ENCODE results near the gene ANKIB1.
"Not testable (repeated sequence)": the region's sequence is repeated elsewhere in the genome, so short reads cannot be mapped to it uniquely, and the experiment has no call there.

ANKIB1 gene, protein sequence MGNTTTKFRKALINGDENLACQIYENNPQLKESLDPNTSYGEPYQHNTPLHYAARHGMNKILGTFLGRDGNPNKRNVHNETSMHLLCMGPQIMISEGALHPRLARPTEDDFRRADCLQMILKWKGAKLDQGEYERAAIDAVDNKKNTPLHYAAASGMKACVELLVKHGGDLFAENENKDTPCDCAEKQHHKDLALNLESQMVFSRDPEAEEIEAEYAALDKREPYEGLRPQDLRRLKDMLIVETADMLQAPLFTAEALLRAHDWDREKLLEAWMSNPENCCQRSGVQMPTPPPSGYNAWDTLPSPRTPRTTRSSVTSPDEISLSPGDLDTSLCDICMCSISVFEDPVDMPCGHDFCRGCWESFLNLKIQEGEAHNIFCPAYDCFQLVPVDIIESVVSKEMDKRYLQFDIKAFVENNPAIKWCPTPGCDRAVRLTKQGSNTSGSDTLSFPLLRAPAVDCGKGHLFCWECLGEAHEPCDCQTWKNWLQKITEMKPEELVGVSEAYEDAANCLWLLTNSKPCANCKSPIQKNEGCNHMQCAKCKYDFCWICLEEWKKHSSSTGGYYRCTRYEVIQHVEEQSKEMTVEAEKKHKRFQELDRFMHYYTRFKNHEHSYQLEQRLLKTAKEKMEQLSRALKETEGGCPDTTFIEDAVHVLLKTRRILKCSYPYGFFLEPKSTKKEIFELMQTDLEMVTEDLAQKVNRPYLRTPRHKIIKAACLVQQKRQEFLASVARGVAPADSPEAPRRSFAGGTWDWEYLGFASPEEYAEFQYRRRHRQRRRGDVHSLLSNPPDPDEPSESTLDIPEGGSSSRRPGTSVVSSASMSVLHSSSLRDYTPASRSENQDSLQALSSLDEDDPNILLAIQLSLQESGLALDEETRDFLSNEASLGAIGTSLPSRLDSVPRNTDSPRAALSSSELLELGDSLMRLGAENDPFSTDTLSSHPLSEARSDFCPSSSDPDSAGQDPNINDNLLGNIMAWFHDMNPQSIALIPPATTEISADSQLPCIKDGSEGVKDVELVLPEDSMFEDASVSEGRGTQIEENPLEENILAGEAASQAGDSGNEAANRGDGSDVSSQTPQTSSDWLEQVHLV

DNA sequence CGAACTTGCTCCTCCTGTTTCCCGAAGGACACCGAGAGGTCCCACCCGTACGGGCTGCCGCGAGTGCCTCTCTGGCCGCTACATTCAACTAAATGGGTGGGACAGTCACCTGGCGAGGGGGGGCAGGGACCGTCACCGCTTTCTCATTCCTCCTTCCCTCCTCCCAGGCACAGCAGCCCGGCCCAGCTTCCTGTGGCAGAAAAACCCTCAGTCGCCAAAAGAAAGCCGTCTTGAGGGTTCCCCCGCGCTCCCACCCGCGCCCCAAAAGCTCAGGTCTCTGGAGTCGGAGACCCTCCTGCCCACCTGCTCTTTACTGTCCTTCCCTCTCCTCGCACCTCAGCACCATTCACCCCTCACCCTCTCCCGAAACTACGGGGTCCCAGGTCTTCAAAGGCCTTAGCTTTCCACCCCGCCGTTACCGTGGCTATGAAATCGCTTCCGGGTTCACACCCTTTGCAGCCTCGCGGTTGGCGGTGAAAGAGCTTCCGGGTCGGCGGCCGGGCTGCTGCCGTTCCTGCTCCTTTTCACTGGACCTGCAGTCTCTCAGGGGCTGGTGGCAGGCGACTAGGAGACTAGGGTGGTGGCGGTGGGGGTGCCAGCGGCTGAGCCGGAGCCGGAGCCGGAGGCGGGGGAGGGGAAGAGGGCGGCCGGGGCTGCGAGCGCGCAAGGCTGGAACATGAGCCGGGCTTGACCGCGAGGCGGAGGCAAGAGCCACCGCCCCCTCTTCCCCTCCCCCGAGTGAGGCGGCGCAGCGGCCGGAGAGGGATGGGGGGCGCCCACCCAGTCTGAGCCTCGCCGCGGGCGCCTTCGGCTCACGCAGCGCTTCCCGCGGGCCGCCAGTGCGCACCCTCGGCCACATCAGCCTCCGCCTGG is at the start of gene ANKIB1, which contains the start of gene KRIT1:
ANKIB1 (plus strand) TSS at position 488 of the 873 bp plus-strand sequence. CDS start 49,005 bp downstream, outside the sequence.
KRIT1 (minus strand) TSS at position 428 of the 873 bp plus-strand sequence. CDS start 3,779 bp downstream, outside the sequence.
- DNase-seq (ENCODE audit: low read depth in 2 of 2): peak; percentile 40 to 41

DNA sequence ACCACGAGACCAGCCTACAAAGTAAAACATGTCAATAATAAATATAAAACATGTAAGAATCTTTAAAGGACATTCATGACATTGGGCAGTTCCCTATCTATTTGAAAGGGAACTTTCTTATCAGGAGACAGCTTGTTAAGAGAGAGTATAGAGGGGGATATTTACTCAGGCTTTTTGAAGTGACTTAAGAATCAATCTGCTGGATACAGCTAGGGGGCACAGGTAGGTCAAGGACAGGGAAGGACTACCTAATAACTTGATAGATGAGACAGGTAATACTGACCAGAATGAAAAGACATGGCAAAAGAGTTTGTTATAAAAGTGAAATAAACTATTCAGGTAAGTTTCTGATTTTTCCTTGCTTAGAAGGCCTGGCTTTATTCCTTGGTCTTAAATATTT is 45.0 kb upstream of the ANKIB1 start:
- DNase-seq (ENCODE audit: low read depth in 2 of 2): no peak

DNA sequence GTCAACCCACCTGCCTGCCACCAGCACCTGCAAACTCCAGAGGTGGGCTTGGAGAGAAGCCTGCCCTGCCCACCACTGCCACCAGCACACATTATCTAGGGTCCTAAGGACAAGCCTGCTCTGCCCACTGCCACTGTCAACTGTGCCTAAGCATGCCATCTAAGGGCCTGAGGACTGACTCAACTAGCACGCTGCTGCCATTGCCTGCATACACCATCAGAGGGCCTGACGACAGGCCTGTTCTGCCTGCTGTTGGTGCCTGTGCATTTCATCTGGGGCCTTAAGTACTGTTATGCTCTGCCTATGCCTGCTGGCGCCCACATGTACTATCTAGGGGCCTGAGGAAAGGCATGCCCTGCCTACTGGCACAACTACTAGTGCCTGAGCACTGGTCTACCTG is 39.8 kb upstream of the ANKIB1 start:
- no peak for DNase-seq (ENCODE audit: low read depth in 2 of 2)

DNA sequence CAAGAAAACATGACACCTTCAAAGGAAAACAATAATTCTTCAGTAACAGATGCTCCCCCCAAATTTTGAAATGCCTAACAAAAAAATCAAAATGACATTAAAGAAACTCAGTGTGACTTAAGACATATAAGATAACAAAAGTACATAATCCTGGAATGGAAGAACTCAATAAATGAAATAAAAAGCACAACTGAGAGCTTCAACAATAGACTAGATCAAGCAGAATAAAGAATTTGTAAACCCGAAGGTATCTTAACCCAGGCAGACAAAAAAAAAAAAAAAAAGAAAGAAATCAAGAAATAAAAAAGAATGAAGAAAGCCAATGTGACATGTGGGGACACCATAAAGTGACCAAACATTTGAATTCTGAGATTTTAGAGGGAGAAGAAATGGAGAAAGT is 39.1 kb upstream of the ANKIB1 start:
- DNase-seq (ENCODE audit: low read depth in 2 of 2): no peak

DNA sequence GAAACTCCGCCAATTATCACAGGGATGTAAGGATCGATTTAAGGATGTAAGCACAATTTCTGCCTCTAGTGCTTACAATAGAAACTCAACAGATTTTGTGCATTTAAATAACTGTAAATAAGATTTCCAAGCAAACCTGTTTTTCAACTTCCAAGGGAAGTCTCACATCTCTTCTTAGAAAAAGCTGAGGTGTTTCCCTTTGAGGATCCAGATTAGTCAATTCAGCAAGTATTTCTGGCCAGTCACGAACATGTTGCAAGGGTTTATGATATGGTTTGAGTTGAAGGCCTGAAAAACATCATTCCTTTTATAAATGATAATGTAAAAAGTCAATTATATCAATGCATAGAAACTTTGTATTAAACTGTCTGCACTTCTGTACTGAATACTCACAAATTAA is 24.0 kb upstream of the ANKIB1 start:
- no peak for DNase-seq (ENCODE audit: low read depth in 2 of 2)

DNA sequence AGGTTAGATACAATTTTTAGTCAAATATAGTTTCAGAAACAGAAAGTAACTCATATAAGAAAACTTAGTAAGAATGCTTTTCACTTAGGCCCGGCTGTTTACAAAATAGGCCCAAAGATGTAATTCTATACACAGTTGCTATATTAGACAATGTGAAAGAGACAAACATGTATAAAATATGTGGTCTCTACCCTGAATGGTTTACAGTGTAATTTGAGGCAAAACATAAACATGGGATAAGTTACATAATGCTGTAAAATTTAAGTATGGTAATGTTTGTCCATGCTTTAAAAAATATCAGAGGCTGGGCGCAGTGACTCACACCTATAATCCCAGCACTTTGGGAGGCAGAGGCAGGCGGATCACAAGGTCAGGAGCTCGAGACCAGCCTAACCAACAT is 18.8 kb upstream of the ANKIB1 start:
- DNase-seq (ENCODE audit: low read depth in 2 of 2): no peak

DNA sequence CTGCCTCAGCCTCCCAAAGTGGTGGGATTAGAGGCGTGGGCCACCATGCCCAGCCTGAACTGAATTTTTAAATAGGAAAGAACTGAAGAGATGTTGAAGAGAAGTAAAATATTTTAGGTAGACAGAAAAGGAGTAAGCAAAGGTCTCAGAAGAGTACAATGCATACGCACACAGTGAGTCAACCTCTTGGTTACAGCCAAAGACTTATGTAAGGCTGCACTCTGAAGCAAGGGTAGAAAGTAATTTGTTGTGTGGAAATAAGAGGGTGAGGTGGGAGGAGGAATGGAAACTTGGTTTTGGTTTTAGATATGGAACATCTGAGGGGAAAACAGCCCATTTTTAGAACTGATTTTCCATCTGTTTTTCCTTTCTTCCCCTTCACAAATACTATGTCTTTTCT is 17.7 kb upstream of the ANKIB1 start:
- DNase-seq (ENCODE audit: low read depth in 2 of 2): no peak

DNA sequence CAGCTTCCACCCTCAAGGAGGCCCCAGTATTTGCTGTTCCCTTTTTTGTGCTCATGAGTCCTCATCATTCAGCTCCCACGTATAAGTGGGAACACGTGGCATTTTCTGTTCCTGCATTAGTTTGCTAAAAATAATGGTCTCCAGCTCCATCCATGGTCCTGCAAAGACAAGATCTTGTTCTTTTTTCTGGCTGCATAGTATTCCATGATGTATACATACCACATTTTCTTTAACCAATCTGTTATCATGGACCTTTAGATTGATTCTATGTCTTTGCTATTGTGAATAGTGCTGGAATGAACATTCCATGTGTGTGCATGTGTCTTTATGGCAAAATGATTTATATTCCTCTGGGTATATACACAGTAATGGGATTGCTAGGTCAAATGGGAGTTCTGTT is 17.0 kb upstream of the ANKIB1 start:
- DNase-seq (ENCODE audit: low read depth in 2 of 2): no peak

DNA sequence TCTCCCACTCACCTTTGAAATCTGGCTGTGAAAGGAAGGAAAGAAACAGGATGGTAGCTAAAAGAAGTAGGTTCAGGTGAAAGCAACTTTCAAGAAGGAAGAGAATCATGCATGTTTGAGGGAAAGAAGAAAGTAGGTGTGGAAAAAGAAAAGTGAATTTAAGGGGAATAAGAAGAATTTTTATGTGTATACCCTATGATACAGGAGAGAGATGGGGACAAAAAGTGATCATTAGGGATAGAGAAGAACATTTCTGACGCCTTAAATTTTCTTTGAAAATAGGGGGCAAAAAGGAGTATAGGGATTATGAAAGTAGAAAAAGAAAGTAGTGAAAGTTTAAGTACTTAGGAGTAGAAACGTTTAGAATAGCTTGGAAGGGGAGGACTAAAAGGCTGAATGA is 15.2 kb upstream of the ANKIB1 start:
- DNase-seq (ENCODE audit: low read depth in 2 of 2): no peak

DNA sequence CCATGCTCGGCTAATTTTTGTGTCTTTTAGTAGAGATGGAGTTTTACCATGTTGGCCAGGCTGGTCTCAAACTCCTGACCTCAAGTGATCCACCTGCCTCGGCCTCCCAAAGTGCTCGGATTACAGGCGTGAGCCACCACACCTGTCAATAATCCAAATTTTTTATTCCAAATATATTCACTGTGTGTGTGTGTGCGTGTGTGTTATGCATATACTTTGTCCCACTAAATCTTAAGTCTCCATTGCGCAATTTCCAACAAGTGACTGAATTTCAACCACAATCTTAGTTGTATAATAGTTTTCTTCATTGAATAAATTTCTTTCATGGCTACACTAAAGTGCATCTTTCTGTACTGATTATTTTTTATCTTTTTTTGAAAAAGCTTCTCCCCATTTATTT is 2.8 kb upstream of the ANKIB1 start:
- DNase-seq (ENCODE audit: low read depth in 2 of 2): no peak

DNA sequence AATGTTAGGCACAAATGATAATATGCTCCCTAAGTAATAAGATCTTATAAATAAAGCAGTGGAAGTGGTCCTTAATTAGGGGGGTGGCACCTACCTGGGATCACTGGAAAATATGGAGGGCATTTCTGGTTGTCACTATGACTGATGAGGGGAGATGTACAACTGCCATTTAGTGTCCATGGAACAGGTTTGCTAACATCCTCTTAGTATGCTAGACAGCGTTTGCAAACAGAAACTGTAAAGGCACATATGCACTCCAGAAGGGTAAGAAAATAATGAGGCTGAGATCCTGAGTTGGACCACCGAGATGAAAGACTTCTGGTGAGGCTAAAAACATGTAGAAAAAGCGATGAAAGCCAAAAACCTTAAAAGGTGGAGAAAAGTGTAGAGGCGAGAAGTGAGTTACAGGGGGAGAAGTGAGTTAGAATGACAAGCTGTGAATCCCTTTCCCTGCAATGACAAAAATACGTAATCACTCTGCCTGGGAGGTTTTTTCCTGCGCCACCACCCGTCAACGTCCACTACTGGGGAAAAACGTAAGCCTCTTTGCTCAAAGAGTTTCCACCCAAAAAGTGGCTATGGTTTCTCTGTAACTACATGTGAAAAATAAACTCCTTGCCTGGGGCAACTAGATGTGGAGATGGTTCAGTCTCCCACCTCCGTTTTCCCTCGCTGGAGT is 827 bp upstream of the ANKIB1 start:
- no peak for DNase-seq (ENCODE audit: low read depth in 2 of 2)

DNA sequence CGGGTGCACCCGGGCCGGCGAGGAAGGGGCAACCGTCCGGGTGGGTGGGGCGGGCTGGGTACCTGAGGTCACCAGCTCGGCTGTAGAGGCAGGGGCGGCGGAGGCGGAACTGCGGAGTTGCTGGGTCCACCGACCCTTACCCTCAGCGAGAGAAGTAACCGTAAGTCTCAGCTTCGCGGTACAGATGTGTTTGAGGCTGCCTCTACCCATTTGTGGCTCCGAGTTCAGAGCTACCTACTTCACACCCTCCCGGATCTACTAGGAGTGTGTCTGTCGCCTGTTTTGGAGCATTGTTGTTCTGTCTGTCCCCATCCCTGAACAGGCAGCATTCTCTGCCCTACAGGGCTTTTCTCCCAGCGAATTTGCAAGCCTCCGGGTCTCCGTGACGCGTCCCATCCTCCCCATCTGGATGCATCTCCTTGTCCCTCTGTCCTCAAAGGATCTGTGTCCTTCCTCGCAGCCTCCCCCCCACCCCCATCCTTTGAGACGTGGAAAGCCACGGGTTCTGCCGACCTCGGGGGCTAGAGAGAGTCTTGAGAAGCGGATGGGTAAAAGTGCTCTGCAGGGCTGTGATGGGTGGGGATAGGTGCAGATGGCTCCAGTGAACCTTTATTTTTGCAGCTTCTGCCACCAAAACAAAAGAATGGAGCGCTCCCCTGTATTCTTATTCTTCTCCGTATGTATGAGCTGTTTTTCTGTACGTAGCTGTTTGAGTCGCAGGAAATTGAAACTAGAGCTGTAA is 757 bp downstream of the ANKIB1 start:
- no peak for DNase-seq (ENCODE audit: low read depth in 2 of 2)

DNA sequence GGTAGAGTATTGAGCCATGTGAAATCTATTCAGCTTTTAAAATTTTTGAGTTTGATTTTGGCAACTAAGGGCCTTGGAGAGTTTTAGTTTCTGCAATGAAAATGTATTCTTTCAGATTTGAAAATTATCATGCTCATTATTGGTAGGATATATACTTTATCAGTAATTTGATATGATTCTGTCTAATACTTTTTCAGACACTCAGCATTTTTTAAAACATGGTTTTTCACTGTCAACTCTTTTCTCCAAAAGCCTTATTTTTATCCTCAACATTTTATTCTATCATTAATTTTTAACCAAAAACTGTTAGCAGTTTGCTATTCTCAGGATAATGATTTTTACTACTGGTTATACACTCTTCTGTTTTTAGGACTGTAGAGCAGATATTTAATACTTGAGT is 4.8 kb downstream of the ANKIB1 start:
- no peak for DNase-seq (ENCODE audit: low read depth in 2 of 2)

DNA sequence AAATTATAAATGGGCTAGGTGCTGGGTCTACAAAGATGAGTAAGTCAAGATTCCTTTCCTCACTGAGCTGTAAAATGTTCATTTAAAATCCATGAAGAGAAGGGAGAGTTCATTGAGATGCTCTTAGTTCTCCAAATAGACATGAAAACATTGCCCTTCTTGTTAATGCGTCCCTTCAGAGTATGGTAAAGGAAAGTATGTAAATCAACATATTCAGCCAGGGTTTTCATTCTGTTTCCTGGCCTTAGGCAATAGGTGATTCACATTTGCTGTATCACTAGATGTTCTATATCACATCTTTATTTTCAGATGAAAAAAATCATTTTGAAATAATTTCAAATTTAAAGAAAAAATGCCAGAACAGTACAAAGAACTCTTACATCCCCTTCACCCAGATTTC is 5.4 kb downstream of the ANKIB1 start:
- DNase-seq (ENCODE audit: low read depth in 2 of 2): no peak

DNA sequence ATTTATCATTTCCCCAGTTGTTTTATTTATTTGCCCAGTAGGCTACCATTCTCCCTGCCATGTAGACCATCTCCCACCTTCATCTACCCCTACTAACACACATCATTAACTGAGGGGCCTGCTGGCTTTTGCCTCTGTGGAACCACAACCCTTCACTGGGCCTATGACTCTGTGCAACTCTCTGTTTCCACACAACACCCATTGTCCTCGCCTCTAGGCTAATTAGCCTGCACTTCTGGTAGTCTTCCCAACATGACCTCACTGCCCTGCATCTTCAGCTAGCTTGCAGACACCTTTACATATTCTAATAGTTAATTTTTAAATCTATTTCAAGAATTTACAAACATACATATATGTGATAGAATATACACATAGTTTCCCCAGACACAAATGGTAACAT is 7.5 kb downstream of the ANKIB1 start:
- DNase-seq (ENCODE audit: low read depth in 2 of 2): no peak

DNA sequence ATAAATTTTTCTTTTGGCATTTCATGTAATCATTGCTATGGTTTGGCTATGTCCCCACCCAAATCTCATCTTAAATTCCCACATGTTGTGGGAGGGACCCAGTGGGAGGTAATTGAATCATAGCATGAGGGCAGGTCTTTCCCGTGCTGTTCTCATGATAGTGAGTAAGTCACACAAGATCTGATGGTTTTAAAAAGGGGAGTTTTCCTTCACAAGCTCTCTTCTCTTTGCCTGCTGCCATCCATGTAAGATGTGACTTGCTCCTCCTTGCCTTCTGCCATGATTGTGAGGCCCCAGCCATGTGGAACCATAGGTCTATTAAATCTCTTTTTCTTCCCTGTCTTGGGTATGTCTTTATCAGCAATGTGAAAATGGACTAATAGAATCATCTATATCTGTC is 9.0 kb downstream of the ANKIB1 start:
- DNase-seq (ENCODE audit: low read depth in 2 of 2): not testable (repeated sequence)

DNA sequence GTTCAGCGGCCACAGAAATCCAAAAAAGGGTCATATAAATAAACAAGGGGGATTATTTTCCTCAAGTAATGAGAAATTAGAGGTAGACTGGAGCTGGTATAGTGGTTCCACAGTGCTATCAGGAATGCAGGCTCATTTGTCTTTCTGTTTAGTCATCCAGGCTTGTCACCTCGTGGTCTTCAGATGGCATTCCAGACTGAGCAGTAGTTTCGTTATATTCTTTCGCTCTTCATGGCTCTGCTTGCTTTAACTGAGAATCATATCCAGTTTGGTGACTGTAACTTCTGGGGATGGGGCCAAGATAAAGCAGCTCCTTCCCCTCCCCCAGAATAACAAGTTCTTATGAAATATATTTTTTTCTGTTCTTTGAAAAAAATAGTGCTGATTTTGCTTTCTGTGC is 9.5 kb downstream of the ANKIB1 start:
- DNase-seq (ENCODE audit: low read depth in 2 of 2): peak; percentile 82

DNA sequence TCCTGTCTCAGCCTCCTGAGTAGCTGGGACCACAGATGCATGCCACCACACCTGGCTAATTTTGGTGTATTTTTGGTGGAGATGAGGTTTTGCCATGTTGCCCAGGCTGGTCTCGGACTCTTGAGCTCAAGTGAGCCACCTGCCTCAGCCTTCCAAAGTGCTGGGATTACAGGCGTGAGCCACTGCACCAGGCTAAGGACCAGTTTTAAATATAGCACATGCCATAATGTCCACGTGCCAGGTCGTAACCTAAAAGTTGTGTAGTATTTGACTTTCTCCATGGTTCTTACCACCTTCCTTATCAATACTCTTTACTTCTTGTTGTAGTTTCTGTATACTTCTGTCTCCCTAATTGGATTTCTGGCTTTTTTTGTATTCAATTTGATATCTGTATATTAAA is 13.3 kb downstream of the ANKIB1 start:
- DNase-seq (ENCODE audit: low read depth in 2 of 2): no peak

DNA sequence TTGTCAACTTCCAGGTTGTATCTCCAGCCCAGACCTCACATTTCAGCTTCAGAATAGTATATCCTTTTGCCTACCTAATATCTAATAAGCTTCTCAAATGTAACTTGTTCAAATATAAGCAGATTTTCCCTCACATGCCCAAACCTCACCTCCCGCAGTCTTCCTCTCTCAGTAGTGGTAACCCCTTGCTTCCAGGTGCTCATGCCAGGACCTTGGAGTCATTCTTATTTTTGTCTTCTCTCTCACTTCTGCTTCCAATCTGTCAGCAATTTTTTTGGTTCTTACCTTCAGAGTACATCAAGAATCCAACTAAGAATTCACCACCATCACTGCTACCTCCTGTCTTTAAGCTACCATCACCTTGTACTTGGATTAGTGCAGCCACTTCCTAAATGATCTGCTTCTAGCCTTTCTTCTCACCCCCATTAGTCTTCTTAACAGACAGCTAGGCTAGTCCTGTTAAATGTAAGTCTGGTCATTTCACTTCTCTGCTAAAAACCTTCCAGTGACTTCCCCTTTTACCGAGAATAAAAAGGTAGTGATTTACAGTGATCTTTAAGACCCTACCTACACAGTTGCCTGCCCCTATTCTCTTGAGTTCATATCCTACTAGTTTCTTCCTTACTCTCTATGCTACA is 14.0 kb downstream of the ANKIB1 start:
- no peak for DNase-seq (ENCODE audit: low read depth in 2 of 2)
